Endothelial cell of umbilical vein (primary cell): ENCODE results near the gene CFAP46. TPM values are rescaled to one million over a fixed set of nuclear protein-coding genes. Genes with fewer than 3 reads are reported as not detected.

ENCODE experiments used
- BruUV-seq: library from RNA; stranded (reverse); fragments of 400-500 nt; replicated peaks from 2 replicates; lab custom pipeline; 2021; lab: Mats Ljungman, UMichigan
- CTCF ChIA-PET: fragments of 300-600, 350-600 bp; sonication (Branson Sonifier 250); formaldehyde crosslinking; loops from one replicate; lab custom pipeline; 2021; ENCODE audit warnings: antibody characterized with exemption, inconsistent platforms; lab: Charles Lee
- POLR2A ChIA-PET: fragments of 300-600, 350-600 bp; sonication (Branson Sonifier 250); formaldehyde crosslinking; loops from one replicate; lab custom pipeline; 2021; ENCODE audit warnings: antibody characterized with exemption, inconsistent platforms; lab: Charles Lee
- DNase-seq: peaks from one replicate; pipeline ENCODE4 v3.0.0-alpha.2; 2011; ENCODE audit warnings: low read depth, low spot score
- FAIRE-seq: peaks from 2 replicates; lab custom pipeline; 2011; peaks lifted over from hg19 to GRCh38; lab: Jason Lieb, UNC
- H2AFZ ChIP-seq: 2 replicates; pipeline ENCODE4 v1.6.0; 2012; ENCODE audit warnings: low read depth, low read length, control low read depth, inconsistent platforms
- H3K27ac ChIP-seq: 2 replicates; pipeline ENCODE4 v1.5.1; 2011; ENCODE audit warnings: low read depth, mild to moderate bottlenecking, control low read depth, low read length, moderate library complexity; ENCODE audit not compliant: insufficient read depth
- H3K27me3 ChIP-seq, 2 experiments: 2 replicates each; pipeline versions ENCODE4 v1.6.0 to v1.6.1; 2011; ENCODE audit warnings: low read length in 2 of 2, mixed read lengths in 1 of 2; ENCODE audit not compliant: control insufficient read depth in 2 of 2, insufficient read depth in 2 of 2
- H3K36me3 ChIP-seq, 2 experiments: 2 replicates in 1 of 2; 3 replicates in 1 of 2; pipeline ENCODE4 v1.5.1; 2011; ENCODE audit warnings: low read length in 2 of 2, mild to moderate bottlenecking in 1 of 2, moderate library complexity in 1 of 2; ENCODE audit not compliant: control insufficient read depth in 2 of 2, insufficient read depth in 2 of 2; ENCODE audit errors: extremely low read depth in 1 of 2
- H3K4me1 ChIP-seq: 3 replicates; pipeline ENCODE4 v1.5.1; 2011; ENCODE audit warnings: mild to moderate bottlenecking, low read length; ENCODE audit not compliant: control insufficient read depth, insufficient read depth; ENCODE audit errors: extremely low read depth
- H3K4me2 ChIP-seq: 2 replicates; pipeline ENCODE4 v1.6.1; 2011; ENCODE audit warnings: low read length, control low read depth, mixed read lengths; ENCODE audit not compliant: insufficient read depth
- H3K4me3 ChIP-seq, 3 experiments: fragments of 200-600 bp in 1 of 3; sonication (generic), shearing (Covaris generic) in 1 of 3; replicated peaks in 1 of 3; 2 replicates each; pipeline ENCODE4 v1.5.1; 2011 to 2016; ENCODE audit warnings: control low read depth in 3 of 3, low read length in 3 of 3, mild to moderate bottlenecking in 2 of 3, inconsistent platforms in 1 of 3, low read depth in 1 of 3, moderate library complexity in 1 of 3; ENCODE audit not compliant: insufficient read depth in 1 of 3
- H3K79me2 ChIP-seq: 2 replicates; pipeline ENCODE4 v1.6.0; 2012; ENCODE audit warnings: low read length, inconsistent platforms; ENCODE audit not compliant: control insufficient read depth, insufficient read depth
- H3K9ac ChIP-seq: replicated peaks from 2 replicates; pipeline ENCODE3; 2011; ENCODE audit warnings: low read length, control low read depth; ENCODE audit not compliant: insufficient read depth; ENCODE audit errors: extremely low read depth
- H3K9me1 ChIP-seq: replicated peaks from 3 replicates; pipeline ENCODE4 v1.6.0; 2011; ENCODE audit warnings: mild to moderate bottlenecking, low read length; ENCODE audit not compliant: control insufficient read depth, insufficient read depth; ENCODE audit errors: extremely low read depth
- H3K9me3 ChIP-seq: replicated peaks from 2 replicates; pipeline ENCODE4 v1.5.1; 2012; ENCODE audit warnings: low read length, inconsistent platforms; ENCODE audit not compliant: control insufficient read depth, insufficient read depth
- H4K20me1 ChIP-seq: replicated peaks from 2 replicates; pipeline ENCODE3; 2011; ENCODE audit warnings: mild to moderate bottlenecking, low read length; ENCODE audit not compliant: control insufficient read depth, insufficient read depth; ENCODE audit errors: extremely low read depth
- EZH2 ChIP-seq: IDR thresholded peaks from 2 replicates; pipeline ENCODE4 v1.6.1; 2012; ENCODE audit warnings: borderline replicate concordance, low read depth, mild to moderate bottlenecking, moderate library complexity, low read length, inconsistent platforms; ENCODE audit not compliant: severe bottlenecking
- FOS ChIP-seq: IDR thresholded peaks from 2 replicates; pipeline ENCODE4 v1.6.1; 2011; ENCODE audit warnings: mild to moderate bottlenecking, low read length, moderate library complexity, borderline replicate concordance; ENCODE audit not compliant: insufficient read depth
- GATA2 ChIP-seq: IDR thresholded peaks from 2 replicates; pipeline ENCODE4 v1.7.0; 2011; ENCODE audit warnings: low read depth, mild to moderate bottlenecking, moderate library complexity, mixed read lengths, low read length; ENCODE audit not compliant: insufficient read length, insufficient read depth
- JUN ChIP-seq: IDR thresholded peaks from 2 replicates; pipeline ENCODE4 v1.6.1; 2011; ENCODE audit warnings: borderline replicate concordance, low read depth; ENCODE audit not compliant: insufficient read length, insufficient read depth
- MAX ChIP-seq: IDR thresholded peaks from 2 replicates; pipeline ENCODE4 v1.6.1; 2011; ENCODE audit not compliant: insufficient read depth, insufficient read length
- MYC ChIP-seq: IDR thresholded peaks from one replicate; pipeline ENCODE4 v1.6.1; 2011; ENCODE audit warnings: mild to moderate bottlenecking, low read depth, low read length
- POLR2A ChIP-seq: IDR thresholded peaks from 2 replicates; pipeline ENCODE4 v1.6.1; 2012; ENCODE audit warnings: low read depth, mild to moderate bottlenecking, control low read depth, low read length
- POLR2AphosphoS5 ChIP-seq: IDR thresholded peaks from 2 replicates; pipeline ENCODE4 v1.6.1; 2012; ENCODE audit warnings: low read depth, mild to moderate bottlenecking, control low read depth, low read length, moderate library complexity; ENCODE audit not compliant: insufficient read depth
- dilution Hi-C: fragments of 300-500 bp; cut with MboI; formaldehyde crosslinking; loops from one replicate; pipeline ENCODE4 v1.15.0; 2019; ENCODE audit warnings: low sequenced_read_pairs; ENCODE audit not compliant: extremely low pct_ligation_motif_present
- intact Hi-C: fragments of 100-400 bp; cut with micrococcal nuclease; formaldehyde crosslinking; loops from one replicate; pipeline ENCODE4 v1.10.0; 2022
- polyA plus RNA-seq, 4 experiments: library from polyadenylated mRNA; depleted of rRNA in 3 of 4; stranded (reverse) in 3 of 4; unstranded in 1 of 4; fragments of >200 nt; gene quantifications; 2 replicates each; pipeline versions ENCODE4 v1.2.1 to v1.2.3, GENCODE V29; 2011 to 2012; ENCODE audit warnings: missing spikeins in 1 of 4
- total RNA-seq: library from RNA; stranded (reverse); gene quantifications from 2 replicates; pipeline ENCODE4 v1.2.3, GENCODE V29; 2021
- TF ChIP-seq, protein P1 (sequence below), 2 donors: IDR thresholded peaks; 1 replicate in 1 of 2; 2 replicates in 1 of 2; pipeline ENCODE4 v1.5.1; 2011; ENCODE audit warnings: low read length in 2 of 2, mild to moderate bottlenecking in 2 of 2, moderate library complexity in 2 of 2, control low read depth in 1 of 2, inconsistent platforms in 1 of 2, low read depth in 1 of 2; ENCODE audit not compliant: insufficient read depth in 1 of 2; ENCODE audit errors: extremely low read depth in 1 of 2

CFAP46 gene
- total and polyA plus RNA-seq, 2 donors (not counting 3 experiments of a cell fraction or from before 2014, with no cell fraction given), result 0.75 to 0.98 TPM

GRCh38 chr10:132951926-132952325, 9.6 kb upstream of the CFAP46 start:
- Histone ChIP-seq H3K9me3 (no peaks in the 10 kb centered on the region), H3K36me3 (no peaks in the 10 kb centered on the region), H2AFZ (no peak overlapping the region), H3K27ac (no peak overlapping the region), H4K20me1 (no peaks in the 10 kb centered on the region), H3K4me3 (no peak overlapping the region), H3K9ac (no peak overlapping the region), H3K4me1 (no peaks in the 10 kb centered on the region), H3K27me3 (no peaks in the 10 kb centered on the region), H3K79me2 (no peaks in the 10 kb centered on the region), H3K4me2 (no peak overlapping the region), H3K9me1 (no peaks in the 10 kb centered on the region)
- intact Hi-C loops (no loop called here), dilution Hi-C loops (no loop called here)
- TF ChIP-seq EZH2 (no peak), GATA2 (no peak), MYC (no peak), JUN (no peak), FOS (no peak), POLR2A (no peak), POLR2AphosphoS5 (no peak), MAX (no peak)
- TF ChIP-seq, protein P1, sequence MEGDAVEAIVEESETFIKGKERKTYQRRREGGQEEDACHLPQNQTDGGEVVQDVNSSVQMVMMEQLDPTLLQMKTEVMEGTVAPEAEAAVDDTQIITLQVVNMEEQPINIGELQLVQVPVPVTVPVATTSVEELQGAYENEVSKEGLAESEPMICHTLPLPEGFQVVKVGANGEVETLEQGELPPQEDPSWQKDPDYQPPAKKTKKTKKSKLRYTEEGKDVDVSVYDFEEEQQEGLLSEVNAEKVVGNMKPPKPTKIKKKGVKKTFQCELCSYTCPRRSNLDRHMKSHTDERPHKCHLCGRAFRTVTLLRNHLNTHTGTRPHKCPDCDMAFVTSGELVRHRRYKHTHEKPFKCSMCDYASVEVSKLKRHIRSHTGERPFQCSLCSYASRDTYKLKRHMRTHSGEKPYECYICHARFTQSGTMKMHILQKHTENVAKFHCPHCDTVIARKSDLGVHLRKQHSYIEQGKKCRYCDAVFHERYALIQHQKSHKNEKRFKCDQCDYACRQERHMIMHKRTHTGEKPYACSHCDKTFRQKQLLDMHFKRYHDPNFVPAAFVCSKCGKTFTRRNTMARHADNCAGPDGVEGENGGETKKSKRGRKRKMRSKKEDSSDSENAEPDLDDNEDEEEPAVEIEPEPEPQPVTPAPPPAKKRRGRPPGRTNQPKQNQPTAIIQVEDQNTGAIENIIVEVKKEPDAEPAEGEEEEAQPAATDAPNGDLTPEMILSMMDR (IDR thresholded peaks at IDR 0.05; ENCODE audit: extremely low read depth in 1 of 2, insufficient read depth in 1 of 2, low read depth in 1 of 2, low read length in 2 of 2), result no peak
- no peak for FAIRE-seq
- POLR2A ChIA-PET, result no interaction called here
- DNase-seq, result no peak
- no TSS peak for BruUV-seq
- CTCF ChIA-PET, result no interaction called here
